Colonic mucosa (tissue), 4 donors: Measurements from ENCODE around the gene C2orf72. TPM values are rescaled to one million over a fixed set of nuclear protein-coding genes. Genes with fewer than 3 reads are reported as not detected.

Experiments
- DNase-seq: peaks from one replicate; pipeline ENCODE4 v3.0.0-alpha.2; 2020
- H3K27ac ChIP-seq: fragments of 200-600 bp; one replicate; pipeline ENCODE4 v1.8.0; 2021
- H3K27me3 ChIP-seq: fragments of 200-600 bp; one replicate; pipeline ENCODE4 v1.8.0; 2021
- H3K36me3 ChIP-seq: fragments of 200-600 bp; one replicate; pipeline ENCODE4 v1.8.0; 2021
- H3K4me1 ChIP-seq: fragments of 200-600 bp; one replicate; pipeline ENCODE4 v1.8.0; 2021; ENCODE audit warnings: mild to moderate bottlenecking
- H3K4me3 ChIP-seq: fragments of 200-600 bp; one replicate; pipeline ENCODE4 v1.8.0; 2021
- H3K9ac ChIP-seq, 2 donors: one replicate each; pipeline ENCODE4 v1.7.0; 2013; ENCODE audit warnings: control low read depth in 2 of 2, low read depth in 2 of 2, low read length in 2 of 2
- H3K9me3 ChIP-seq: fragments of 200-600 bp; one replicate; pipeline ENCODE4 v1.8.0; 2021
- intact Hi-C: fragments of 100-400 bp; cut with DNase I; formaldehyde crosslinking; loops from one replicate; pipeline ENCODE4 v1.14.1; 2022
- total RNA-seq, 2 donors: library from RNA; stranded (reverse); fragmentation: NEBNext Ultra II Directional in 1 of 2; extraction: Animal tissue kit (Norgen Biotek cat#: 25700) in 1 of 2; gene quantifications; one replicate each; pipeline ENCODE4 v1.2.1, GENCODE V29; 2021
- TF ChIP-seq, protein P1 (sequence below): fragments of 200-600 bp; IDR thresholded peaks from one replicate; pipeline ENCODE4 v1.8.0; 2022; ENCODE audit warnings: antibody characterized with exemption, mild to moderate bottlenecking
- donor health status: healthy.
- donor health status: DM: no; HTN: no; CAD: no.
- donor health status: DM: no; HTN: no; CAD: no.

C2orf72 gene
- total RNA-seq, 2 donors from 2014 or later, result 44.5 to 82.5 TPM

DNA sequence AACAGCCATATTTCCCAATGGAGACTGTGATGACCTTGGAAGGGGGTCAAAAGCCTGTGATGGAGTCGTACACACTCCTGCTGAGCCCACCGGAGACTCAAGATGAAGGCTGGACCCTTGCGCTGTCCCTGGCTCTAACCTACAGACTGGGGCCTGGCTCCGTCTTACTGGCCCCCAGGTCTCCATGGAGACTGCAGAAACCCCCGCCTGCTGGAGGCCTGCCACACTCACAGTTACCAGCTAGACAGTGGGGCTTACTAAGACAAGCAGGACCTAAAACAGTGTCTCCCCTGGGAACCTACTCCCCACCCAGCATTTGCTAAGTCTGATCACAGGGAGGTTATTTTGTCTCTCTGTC, 9.6 kb downstream of the C2orf72 start:
- Histone ChIP-seq H3K27ac (no peak overlapping the region), H3K27me3 (no peaks in the 10 kb centered on the region), H3K9me3 (no peaks in the 10 kb centered on the region), H3K9ac (no peak overlapping the region), H3K4me3 (no peak overlapping the region), H3K36me3 (peaks cover 3% of the 10 kb centered on the region), H3K4me1 (peaks cover 16% of the 10 kb centered on the region)
- intact Hi-C loops, result no loop called here
- TF ChIP-seq, protein P1, sequence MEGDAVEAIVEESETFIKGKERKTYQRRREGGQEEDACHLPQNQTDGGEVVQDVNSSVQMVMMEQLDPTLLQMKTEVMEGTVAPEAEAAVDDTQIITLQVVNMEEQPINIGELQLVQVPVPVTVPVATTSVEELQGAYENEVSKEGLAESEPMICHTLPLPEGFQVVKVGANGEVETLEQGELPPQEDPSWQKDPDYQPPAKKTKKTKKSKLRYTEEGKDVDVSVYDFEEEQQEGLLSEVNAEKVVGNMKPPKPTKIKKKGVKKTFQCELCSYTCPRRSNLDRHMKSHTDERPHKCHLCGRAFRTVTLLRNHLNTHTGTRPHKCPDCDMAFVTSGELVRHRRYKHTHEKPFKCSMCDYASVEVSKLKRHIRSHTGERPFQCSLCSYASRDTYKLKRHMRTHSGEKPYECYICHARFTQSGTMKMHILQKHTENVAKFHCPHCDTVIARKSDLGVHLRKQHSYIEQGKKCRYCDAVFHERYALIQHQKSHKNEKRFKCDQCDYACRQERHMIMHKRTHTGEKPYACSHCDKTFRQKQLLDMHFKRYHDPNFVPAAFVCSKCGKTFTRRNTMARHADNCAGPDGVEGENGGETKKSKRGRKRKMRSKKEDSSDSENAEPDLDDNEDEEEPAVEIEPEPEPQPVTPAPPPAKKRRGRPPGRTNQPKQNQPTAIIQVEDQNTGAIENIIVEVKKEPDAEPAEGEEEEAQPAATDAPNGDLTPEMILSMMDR, result no peak
- no peak for DNase-seq

- H3K9me3 ChIP-seq, result no peaks in the 10 kb centered on the region
- DNase-seq, result no peak
- TF ChIP-seq, protein P1, result no peak
- H3K9ac ChIP-seq, result no peak overlapping the region
- intact Hi-C loops, result no loop called here
- H3K36me3 ChIP-seq, result peaks cover 3% of the 10 kb centered on the region
- no peaks in the 10 kb centered on the region for H3K27me3 ChIP-seq
- no peak overlapping the region for H3K4me3 ChIP-seq
- peaks cover 21% of the 10 kb centered on the region for H3K4me1 ChIP-seq
- H3K27ac ChIP-seq, result no peak overlapping the region
Observed at GRCh38 chr2:231047274-231047922, 10.1 kb downstream of the C2orf72 start.

- H3K27me3 ChIP-seq, result no peaks in the 10 kb centered on the region
- peaks cover 3% of the 10 kb centered on the region for H3K36me3 ChIP-seq
- DNase-seq, result no peak
- H3K4me3 ChIP-seq, result no peak overlapping the region
- no peak overlapping the region for H3K9ac ChIP-seq
- H3K4me1 ChIP-seq, result peaks cover 23% of the 10 kb centered on the region
- no peak overlapping the region for H3K27ac ChIP-seq
- TF ChIP-seq, protein P1, result no peak
- H3K9me3 ChIP-seq, result no peaks in the 10 kb centered on the region
- intact Hi-C loops, result no loop called here
Observed at GRCh38 chr2:231047923-231048915, 10.9 kb downstream of the C2orf72 start.

DNA sequence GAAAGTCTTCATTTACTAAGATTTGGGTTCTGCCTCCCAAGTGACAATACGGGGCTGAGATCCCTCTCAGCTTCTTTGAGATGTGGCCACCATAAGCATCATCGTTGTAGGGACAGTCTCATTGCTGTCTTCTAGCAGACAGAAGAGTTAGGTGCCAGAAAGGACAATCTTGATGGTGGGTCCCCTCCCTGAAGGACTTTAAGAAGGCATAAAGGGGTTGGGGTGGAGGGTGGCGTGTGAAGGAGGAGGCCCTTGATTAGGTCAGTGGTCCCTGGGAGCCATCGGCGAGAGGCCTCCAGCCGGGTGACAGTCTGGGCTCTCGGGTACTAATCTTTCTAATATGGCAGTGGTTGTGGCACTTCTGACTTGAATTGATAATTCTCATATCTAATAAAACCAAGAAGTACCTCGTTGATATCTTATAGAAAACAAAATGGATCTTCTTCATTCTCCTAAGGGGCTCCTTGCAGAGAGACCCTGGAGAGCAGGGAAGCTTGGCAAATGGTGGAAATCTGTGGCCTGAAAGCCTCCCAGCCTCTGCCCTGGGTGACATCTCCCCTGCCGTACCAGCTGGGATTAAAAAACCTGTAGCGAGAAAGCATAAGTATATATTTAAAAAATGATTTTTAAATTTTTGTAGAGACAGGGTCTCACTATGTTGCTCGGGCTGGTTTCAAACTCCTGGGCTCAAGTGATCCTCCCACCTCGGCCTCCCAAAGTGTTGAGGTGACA, 12.1 kb downstream of the C2orf72 start:
- peak overlapping the region in 1 of 2 donors; percentile 87 for H3K9ac ChIP-seq
- intact Hi-C loops, result no loop called here

More for the DNA sequence above, 12.1 kb downstream of the C2orf72 start:
- no peak for DNase-seq
- peaks cover 23% of the 10 kb centered on the region for H3K4me1 ChIP-seq
- no peaks in the 10 kb centered on the region for H3K27me3 ChIP-seq
- no peaks in the 10 kb centered on the region for H3K9me3 ChIP-seq
- H3K36me3 ChIP-seq, result peaks cover 3% of the 10 kb centered on the region
- peak overlapping the region; percentile 69 for H3K27ac ChIP-seq
- H3K4me3 ChIP-seq, result no peak overlapping the region
- TF ChIP-seq, protein P1, result no peak
